Effector CD8-positive, alpha-beta T cell (primary cell): ENCODE results near the gene DRP2.
"Not testable (repeated sequence)": the region's sequence is repeated elsewhere in the genome, so short reads cannot be mapped to it uniquely, and the experiment has no call there.

ENCODE experiments used
- DNase-seq: peaks from one replicate; lab custom pipeline; 2025; lab: John Stamatoyannopoulos, UW
- total RNA-seq, 4 experiments: gene quantifications; one replicate each; lab custom pipeline; 2026; lab: John Stamatoyannopoulos, UW

DRP2 gene
- total RNA-seq: 0 to 0.91 (median 0.58) reads per million in 4 experiments

GRCh38 chrX:101219116-101219863 lies at the start of gene DRP2:
DRP2 (plus strand) TSS chrX:101219786; CDS start chrX:101231648, 11,862 bp downstream.
- no peak for DNase-seq

- no peak for DNase-seq
Measured at GRCh38 chrX:101171883-101172400, 47.6 kb upstream of the DRP2 start.

GRCh38 chrX:101176439-101176838 lies 43.1 kb upstream of the DRP2 start:
- DNase-seq: no peak

- not testable (repeated sequence) for DNase-seq
Measured at GRCh38 chrX:101184876-101185275, 34.7 kb upstream of the DRP2 start.

- not testable (repeated sequence) for DNase-seq
Measured at GRCh38 chrX:101187961-101188360, 31.6 kb upstream of the DRP2 start.

- DNase-seq: no peak
Measured at GRCh38 chrX:101190736-101191135, 28.9 kb upstream of the DRP2 start.

- DNase-seq: no peak
Measured at GRCh38 chrX:101191217-101191750, 28.3 kb upstream of the DRP2 start.

GRCh38 chrX:101195442-101196173 lies 24.0 kb upstream of the DRP2 start:
- no peak for DNase-seq

GRCh38 chrX:101203761-101204351 lies 15.7 kb upstream of the DRP2 start:
- DNase-seq: no peak

- no peak for DNase-seq
Measured at GRCh38 chrX:101206471-101206870, 13.1 kb upstream of the DRP2 start.

- DNase-seq: no peak
Measured at GRCh38 chrX:101208152-101208905, 11.3 kb upstream of the DRP2 start.

GRCh38 chrX:101210630-101211029 lies 9.0 kb upstream of the DRP2 start:
- DNase-seq: no peak

GRCh38 chrX:101217689-101218088 lies 1.9 kb upstream of the DRP2 start:
- DNase-seq: no peak

- DNase-seq: no peak
Measured at GRCh38 chrX:101219864-101220346, 319 bp downstream of the DRP2 start.

- no peak for DNase-seq
Measured at GRCh38 chrX:101220662-101221260, 1.2 kb downstream of the DRP2 start.

- DNase-seq: no peak
Measured at GRCh38 chrX:101223226-101223625, 3.6 kb downstream of the DRP2 start.

GRCh38 chrX:101229170-101229569 lies 9.6 kb downstream of the DRP2 start:
- no peak for DNase-seq

GRCh38 chrX:101230636-101231035 lies 11.1 kb downstream of the DRP2 start:
- DNase-seq: no peak

GRCh38 chrX:101231080-101231479 lies 11.5 kb downstream of the DRP2 start:
- DNase-seq: no peak

- no peak for DNase-seq
Measured at GRCh38 chrX:101232316-101232715, 12.7 kb downstream of the DRP2 start.

- DNase-seq: no peak
Measured at GRCh38 chrX:101237041-101237440, 17.5 kb downstream of the DRP2 start.
